HCT116 (cell line): ENCODE results near the gene SLC66A3. TPM values are rescaled to one million over a fixed set of nuclear protein-coding genes. Genes with fewer than 3 reads are reported as not detected.

Source experiments
- ATAC-seq: fragments of 200-7000 bp; cut with Tn5 transposase; 2 replicates; pipeline ENCODE4 v1.9.1; 2020; ENCODE audit warnings: mild to moderate bottlenecking, moderate library complexity
- BruUV-seq: library from RNA; stranded (reverse); fragments of 400-500 nt; replicated peaks from 2 replicates; lab custom pipeline; 2021; lab: Mats Ljungman, UMichigan
- CTCF ChIA-PET: fragments of 300-600 bp; sonication (Branson Sonifier 250); formaldehyde crosslinking; loops from one replicate; lab custom pipeline; 2021; ENCODE audit warnings: antibody characterized with exemption; lab: Charles Lee
- POLR2A ChIA-PET: fragments of 300-600, 350-600 bp; sonication (Branson Sonifier 250); formaldehyde crosslinking; loops from one replicate; lab custom pipeline; 2021; ENCODE audit warnings: antibody characterized with exemption; lab: Charles Lee
- RAD21 ChIA-PET, 2 experiments: fragments of 300-600 bp; sonication (Branson Sonifier 250); formaldehyde crosslinking; loops; one replicate each; lab custom pipeline; 2023; ENCODE audit warnings: low total read pairs in 2 of 2; ENCODE audit not compliant: uncharacterized antibody in 2 of 2, unreplicated experiment in 2 of 2, low non-redundant PET in 1 of 2; lab: Charles Lee
- DNase-seq: peaks from one replicate; pipeline ENCODE4 v3.0.0-alpha.2; 2010; ENCODE audit warnings: low read depth, low spot score
- H2AFZ ChIP-seq: fragments of 200-600 bp; shearing (Covaris generic), sonication (generic); 2 replicates; pipeline ENCODE4 v1.6.1; 2017; ENCODE audit warnings: low read depth, mixed run types, mixed read lengths, antibody characterized with exemption, low read length; ENCODE audit not compliant: poor library complexity, severe bottlenecking
- H3K27ac ChIP-seq: 2 replicates; pipeline ENCODE4 v1.5.1; 2012; ENCODE audit warnings: low read depth, low read length
- H3K27me3 ChIP-seq: fragments of 200-600 bp; sonication (generic); 2 replicates; pipeline ENCODE4 v1.6.1; 2016; ENCODE audit warnings: mixed run types, low read length, mixed read lengths; ENCODE audit not compliant: insufficient read depth
- H3K36me3 ChIP-seq, 2 experiments: fragments of 200-500 bp in 1 of 2; fragments of 200-600 bp in 1 of 2; sonication (Bioruptor generic) in 1 of 2; sonication (generic) in 1 of 2; 2 replicates each; pipeline versions ENCODE4 v1.5.1 to v1.6.1; 2014 to 2016; ENCODE audit warnings: low read length in 2 of 2, inconsistent platforms in 1 of 2, mixed read lengths in 1 of 2, mixed run types in 1 of 2; ENCODE audit not compliant: insufficient read depth in 2 of 2, control insufficient read depth in 1 of 2
- H3K4me1 ChIP-seq, 2 experiments: fragments of 200-600 bp in 1 of 2; sonication (generic) in 1 of 2; 2 replicates each; pipeline versions ENCODE4 v1.5.1 to v1.6.1; 2012 to 2017; ENCODE audit warnings: low read length in 2 of 2, inconsistent platforms in 1 of 2, mild to moderate bottlenecking in 1 of 2, mixed read lengths in 1 of 2, mixed run types in 1 of 2, moderate library complexity in 1 of 2; ENCODE audit not compliant: insufficient read depth in 2 of 2, control insufficient read depth in 1 of 2
- H3K4me2 ChIP-seq: fragments of 200-600 bp; sonication (generic); 2 replicates; pipeline ENCODE4 v1.6.1; 2017; ENCODE audit warnings: mixed run types, low read length, mixed read lengths
- H3K4me3 ChIP-seq, 2 experiments: fragments of 200-600 bp in 1 of 2; sonication (generic) in 1 of 2; replicated peaks in 1 of 2; 2 replicates each; pipeline ENCODE4 v1.5.1; 2011 to 2016; ENCODE audit warnings: low read length in 2 of 2, control low read depth in 1 of 2, low read depth in 1 of 2, mild to moderate bottlenecking in 1 of 2, mixed read lengths in 1 of 2, mixed run types in 1 of 2
- H3K79me2 ChIP-seq: fragments of 200-600 bp; sonication (generic); 2 replicates; pipeline ENCODE4 v1.6.1; 2017; ENCODE audit warnings: mild to moderate bottlenecking, mixed run types, low read length, moderate library complexity, mixed read lengths; ENCODE audit not compliant: insufficient read depth
- H3K9ac ChIP-seq: fragments of 200-600 bp; sonication (generic); 2 replicates; pipeline ENCODE4 v1.6.1; 2016; ENCODE audit warnings: low read length, mixed read lengths
- H3K9me2 ChIP-seq: fragments of 200-600 bp; sonication (generic), shearing (Covaris generic); 2 replicates; pipeline ENCODE4 v1.6.1; 2017; ENCODE audit warnings: mixed run types, mild to moderate bottlenecking, moderate library complexity; ENCODE audit not compliant: insufficient read depth
- H3K9me3 ChIP-seq, 2 experiments: fragments of 200-500 bp in 1 of 2; fragments of 200-600 bp in 1 of 2; sonication (Bioruptor generic) in 1 of 2; sonication (generic) in 1 of 2; 2 replicates each; pipeline ENCODE4 v1.6.1; 2014 to 2017; ENCODE audit warnings: low read length in 2 of 2, mixed read lengths in 2 of 2, inconsistent platforms in 1 of 2, low read depth in 1 of 2, mild to moderate bottlenecking in 1 of 2, mixed run types in 1 of 2, moderate library complexity in 1 of 2; ENCODE audit not compliant: control insufficient read depth in 1 of 2, insufficient read depth in 1 of 2
- H4K20me1 ChIP-seq: fragments of 200-600 bp; sonication (generic), shearing (Covaris generic); 2 replicates; pipeline ENCODE4 v1.6.1; 2017; ENCODE audit warnings: mixed run types, mild to moderate bottlenecking, moderate library complexity; ENCODE audit not compliant: insufficient read depth
- CBX3 ChIP-seq: IDR thresholded peaks from 2 replicates; pipeline ENCODE4 v1.6.1; 2012; ENCODE audit warnings: low read depth
- CEBPB ChIP-seq: IDR thresholded peaks from 2 replicates; pipeline ENCODE4 v1.6.1; 2012; ENCODE audit warnings: low read depth
- ELF1 ChIP-seq: IDR thresholded peaks from 2 replicates; pipeline ENCODE4 v1.6.1; 2012; ENCODE audit warnings: low read depth, borderline replicate concordance
- EZH2 ChIP-seq: fragments of 200-600 bp; sonication (generic); IDR thresholded peaks from 2 replicates; pipeline ENCODE4 v1.6.1; 2017; ENCODE audit warnings: antibody characterized with exemption, mixed run types
- EZH2phosphoT487 ChIP-seq: fragments of 200-600 bp; IDR thresholded peaks from 2 replicates; pipeline ENCODE4 v1.6.1; 2018; ENCODE audit warnings: antibody characterized with exemption, borderline replicate concordance
- FOSL1 ChIP-seq: IDR thresholded peaks from 2 replicates; pipeline ENCODE4 v1.6.1; 2012; ENCODE audit warnings: low read depth
- JUND ChIP-seq: IDR thresholded peaks from 2 replicates; pipeline ENCODE4 v1.6.1; 2012
- POLR2A ChIP-seq: IDR thresholded peaks from 2 replicates; pipeline ENCODE4 v1.7.0; 2011; ENCODE audit warnings: borderline replicate concordance; ENCODE audit not compliant: insufficient read depth, insufficient read length; ENCODE audit errors: extremely low read depth
- RAD21 ChIP-seq: IDR thresholded peaks from 2 replicates; pipeline ENCODE4 v1.6.1; 2012; ENCODE audit warnings: low read depth, mild to moderate bottlenecking
- SIN3A ChIP-seq: IDR thresholded peaks from 2 replicates; pipeline ENCODE4 v1.6.1; 2012; ENCODE audit warnings: low read depth
- SP1 ChIP-seq: IDR thresholded peaks from 2 replicates; pipeline ENCODE4 v1.6.1; 2012; ENCODE audit warnings: low read depth
- ZFX ChIP-seq: fragments of 450-650 bp; IDR thresholded peaks from 2 replicates; pipeline ENCODE4 v1.6.1; 2017
- ZNF274 ChIP-seq: fragments of 200-500 bp; sonication (Bioruptor generic); IDR thresholded peaks from 2 replicates; pipeline ENCODE4 v1.6.1; 2014; ENCODE audit warnings: mild to moderate bottlenecking, low read depth, low read length, inconsistent platforms
- intact Hi-C: fragments of 100-400 bp; cut with micrococcal nuclease; formaldehyde crosslinking; loops from 2 replicates; pipeline ENCODE4 v1.10.0; 2022
- total RNA-seq: library from RNA; stranded (reverse); gene quantifications from one replicate; pipeline ENCODE4 v1.2.1, GENCODE V29; 2021; ENCODE audit not compliant: unreplicated experiment
- TF ChIP-seq, protein P1 (sequence below): IDR thresholded peaks from 2 replicates; pipeline ENCODE4 v1.6.1; 2012
- TF ChIP-seq, protein P2 (sequence below): IDR thresholded peaks from 2 replicates; pipeline ENCODE4 v1.6.1; 2011; ENCODE audit warnings: mild to moderate bottlenecking, low read length, moderate library complexity; ENCODE audit not compliant: insufficient replicate concordance; ENCODE audit errors: extremely low read depth
- TF ChIP-seq, protein P3 (sequence below): IDR thresholded peaks from 2 replicates; pipeline ENCODE4 v1.6.1; 2012; ENCODE audit warnings: low read depth
- TF ChIP-seq, protein P4 (sequence below): IDR thresholded peaks from 2 replicates; pipeline ENCODE4 v1.6.1; 2012
- TF ChIP-seq, protein P5 (sequence below), 3 experiments: fragments of 200-600 bp in 1 of 3; sonication (generic) in 1 of 3; IDR thresholded peaks in 2 of 3; conservative IDR thresholded peaks in 1 of 3; 2 replicates each; pipeline ENCODE4 v1.5.1; 2012 to 2017; ENCODE audit warnings: low read depth in 2 of 3, low read length in 2 of 3, antibody characterized with exemption in 1 of 3, borderline replicate concordance in 1 of 3, control low read depth in 1 of 3, mild to moderate bottlenecking in 1 of 3, mixed read lengths in 1 of 3, mixed run types in 1 of 3, moderate library complexity in 1 of 3; ENCODE audit not compliant: insufficient read depth in 1 of 3

The SLC66A3 gene
- total RNA-seq, 1 experiment from 2014 or later = 15.9 TPM

DNA sequence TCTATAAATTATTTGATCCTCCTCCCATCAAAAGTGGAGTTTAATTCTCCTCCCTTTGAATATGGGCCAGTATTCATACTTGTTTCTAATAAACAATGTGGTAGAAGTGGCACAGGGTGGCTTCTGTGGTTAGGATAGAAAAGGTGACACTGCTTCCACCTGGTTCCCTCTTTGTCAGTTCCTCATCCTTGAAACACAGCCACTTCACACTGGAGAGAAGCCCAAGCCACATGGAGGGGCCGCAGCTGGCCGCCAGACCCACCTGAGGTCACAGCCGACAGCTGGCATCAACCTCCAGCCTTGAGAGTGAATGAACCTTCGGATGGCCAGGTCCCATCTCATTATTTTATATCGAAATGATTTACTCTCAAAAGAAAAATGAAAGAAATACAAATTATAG, 27.5 kb upstream of the SLC66A3 start:
- POLR2A ChIA-PET = no interaction called here

More for the DNA sequence above, 27.5 kb upstream of the SLC66A3 start:
- TF ChIP-seq POLR2A (no peak), RAD21 (no peak), EZH2 (no peak), ELF1 (no peak), EZH2phosphoT487 (no peak), ZFX (no peak), FOSL1 (no peak), SIN3A (no peak), SP1 (no peak), ZNF274 (no peak), JUND (no peak), CBX3 (no peak), CEBPB (no peak)
- TF ChIP-seq, protein P1, sequence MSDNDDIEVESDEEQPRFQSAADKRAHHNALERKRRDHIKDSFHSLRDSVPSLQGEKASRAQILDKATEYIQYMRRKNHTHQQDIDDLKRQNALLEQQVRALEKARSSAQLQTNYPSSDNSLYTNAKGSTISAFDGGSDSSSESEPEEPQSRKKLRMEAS = no peak
- TF ChIP-seq, protein P2, sequence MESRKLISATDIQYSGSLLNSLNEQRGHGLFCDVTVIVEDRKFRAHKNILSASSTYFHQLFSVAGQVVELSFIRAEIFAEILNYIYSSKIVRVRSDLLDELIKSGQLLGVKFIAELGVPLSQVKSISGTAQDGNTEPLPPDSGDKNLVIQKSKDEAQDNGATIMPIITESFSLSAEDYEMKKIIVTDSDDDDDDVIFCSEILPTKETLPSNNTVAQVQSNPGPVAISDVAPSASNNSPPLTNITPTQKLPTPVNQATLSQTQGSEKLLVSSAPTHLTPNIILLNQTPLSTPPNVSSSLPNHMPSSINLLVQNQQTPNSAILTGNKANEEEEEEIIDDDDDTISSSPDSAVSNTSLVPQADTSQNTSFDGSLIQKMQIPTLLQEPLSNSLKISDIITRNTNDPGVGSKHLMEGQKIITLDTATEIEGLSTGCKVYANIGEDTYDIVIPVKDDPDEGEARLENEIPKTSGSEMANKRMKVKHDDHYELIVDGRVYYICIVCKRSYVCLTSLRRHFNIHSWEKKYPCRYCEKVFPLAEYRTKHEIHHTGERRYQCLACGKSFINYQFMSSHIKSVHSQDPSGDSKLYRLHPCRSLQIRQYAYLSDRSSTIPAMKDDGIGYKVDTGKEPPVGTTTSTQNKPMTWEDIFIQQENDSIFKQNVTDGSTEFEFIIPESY = no peak
- TF ChIP-seq, protein P3, sequence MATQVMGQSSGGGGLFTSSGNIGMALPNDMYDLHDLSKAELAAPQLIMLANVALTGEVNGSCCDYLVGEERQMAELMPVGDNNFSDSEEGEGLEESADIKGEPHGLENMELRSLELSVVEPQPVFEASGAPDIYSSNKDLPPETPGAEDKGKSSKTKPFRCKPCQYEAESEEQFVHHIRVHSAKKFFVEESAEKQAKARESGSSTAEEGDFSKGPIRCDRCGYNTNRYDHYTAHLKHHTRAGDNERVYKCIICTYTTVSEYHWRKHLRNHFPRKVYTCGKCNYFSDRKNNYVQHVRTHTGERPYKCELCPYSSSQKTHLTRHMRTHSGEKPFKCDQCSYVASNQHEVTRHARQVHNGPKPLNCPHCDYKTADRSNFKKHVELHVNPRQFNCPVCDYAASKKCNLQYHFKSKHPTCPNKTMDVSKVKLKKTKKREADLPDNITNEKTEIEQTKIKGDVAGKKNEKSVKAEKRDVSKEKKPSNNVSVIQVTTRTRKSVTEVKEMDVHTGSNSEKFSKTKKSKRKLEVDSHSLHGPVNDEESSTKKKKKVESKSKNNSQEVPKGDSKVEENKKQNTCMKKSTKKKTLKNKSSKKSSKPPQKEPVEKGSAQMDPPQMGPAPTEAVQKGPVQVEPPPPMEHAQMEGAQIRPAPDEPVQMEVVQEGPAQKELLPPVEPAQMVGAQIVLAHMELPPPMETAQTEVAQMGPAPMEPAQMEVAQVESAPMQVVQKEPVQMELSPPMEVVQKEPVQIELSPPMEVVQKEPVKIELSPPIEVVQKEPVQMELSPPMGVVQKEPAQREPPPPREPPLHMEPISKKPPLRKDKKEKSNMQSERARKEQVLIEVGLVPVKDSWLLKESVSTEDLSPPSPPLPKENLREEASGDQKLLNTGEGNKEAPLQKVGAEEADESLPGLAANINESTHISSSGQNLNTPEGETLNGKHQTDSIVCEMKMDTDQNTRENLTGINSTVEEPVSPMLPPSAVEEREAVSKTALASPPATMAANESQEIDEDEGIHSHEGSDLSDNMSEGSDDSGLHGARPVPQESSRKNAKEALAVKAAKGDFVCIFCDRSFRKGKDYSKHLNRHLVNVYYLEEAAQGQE = no peak
- TF ChIP-seq, protein P4, sequence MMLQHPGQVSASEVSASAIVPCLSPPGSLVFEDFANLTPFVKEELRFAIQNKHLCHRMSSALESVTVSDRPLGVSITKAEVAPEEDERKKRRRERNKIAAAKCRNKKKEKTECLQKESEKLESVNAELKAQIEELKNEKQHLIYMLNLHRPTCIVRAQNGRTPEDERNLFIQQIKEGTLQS = no peak
- TF ChIP-seq, protein P5, sequence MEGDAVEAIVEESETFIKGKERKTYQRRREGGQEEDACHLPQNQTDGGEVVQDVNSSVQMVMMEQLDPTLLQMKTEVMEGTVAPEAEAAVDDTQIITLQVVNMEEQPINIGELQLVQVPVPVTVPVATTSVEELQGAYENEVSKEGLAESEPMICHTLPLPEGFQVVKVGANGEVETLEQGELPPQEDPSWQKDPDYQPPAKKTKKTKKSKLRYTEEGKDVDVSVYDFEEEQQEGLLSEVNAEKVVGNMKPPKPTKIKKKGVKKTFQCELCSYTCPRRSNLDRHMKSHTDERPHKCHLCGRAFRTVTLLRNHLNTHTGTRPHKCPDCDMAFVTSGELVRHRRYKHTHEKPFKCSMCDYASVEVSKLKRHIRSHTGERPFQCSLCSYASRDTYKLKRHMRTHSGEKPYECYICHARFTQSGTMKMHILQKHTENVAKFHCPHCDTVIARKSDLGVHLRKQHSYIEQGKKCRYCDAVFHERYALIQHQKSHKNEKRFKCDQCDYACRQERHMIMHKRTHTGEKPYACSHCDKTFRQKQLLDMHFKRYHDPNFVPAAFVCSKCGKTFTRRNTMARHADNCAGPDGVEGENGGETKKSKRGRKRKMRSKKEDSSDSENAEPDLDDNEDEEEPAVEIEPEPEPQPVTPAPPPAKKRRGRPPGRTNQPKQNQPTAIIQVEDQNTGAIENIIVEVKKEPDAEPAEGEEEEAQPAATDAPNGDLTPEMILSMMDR (IDR thresholded peaks at IDR 0.05 in 2 of 3, conservative IDR thresholded peaks at IDR 0.05 in 1 of 3; ENCODE audit: borderline replicate concordance in 1 of 3, insufficient read depth in 1 of 3, low read depth in 2 of 3, low read length in 2 of 3) = no peak
- H3K9ac ChIP-seq = no peak overlapping the region
- H2AFZ ChIP-seq = no peak overlapping the region
- RAD21 ChIA-PET = no interaction called here
- no peaks in the 10 kb centered on the region for H3K9me3 ChIP-seq
- H3K4me3 ChIP-seq = no peak overlapping the region
- no peaks in the 10 kb centered on the region for H3K27me3 ChIP-seq
- no peaks in the 10 kb centered on the region for H3K36me3 ChIP-seq
- no peak overlapping the region for H3K4me2 ChIP-seq
- intact Hi-C loops = loop anchor here (5.0 kb wide), 1 partner anchor 420 kb away; no protein-coding TSS in a partner anchor
- H3K9me2 ChIP-seq = no peaks in the 10 kb centered on the region
- no TSS peak for BruUV-seq
- DNase-seq (no peak), ATAC-seq (no peak)
- H3K27ac ChIP-seq = no peak overlapping the region
- no peaks in the 10 kb centered on the region for H4K20me1 ChIP-seq
- CTCF ChIA-PET = no interaction called here
- no peaks in the 10 kb centered on the region for H3K79me2 ChIP-seq
- peaks cover 6 to 42% of the 10 kb centered on the region in 2 experiments for H3K4me1 ChIP-seq
